ENCODE results near the gene ZNF318. TPM values are rescaled to one million over a fixed set of nuclear protein-coding genes. Genes with fewer than 3 reads are reported as not detected.

The ZNF318 gene
- total RNA-seq, 1 experiment from 2014 or later, result 11.0 TPM

- no peak for DNase-seq (ENCODE audit: low spot score)
Measured at GRCh38 chr6:43299338-43300293, 69.8 kb downstream of the ZNF318 start.

GRCh38 chr6:43298565-43299337, 70.7 kb downstream of the ZNF318 start:
- no peak for DNase-seq (ENCODE audit: low spot score)

DNA sequence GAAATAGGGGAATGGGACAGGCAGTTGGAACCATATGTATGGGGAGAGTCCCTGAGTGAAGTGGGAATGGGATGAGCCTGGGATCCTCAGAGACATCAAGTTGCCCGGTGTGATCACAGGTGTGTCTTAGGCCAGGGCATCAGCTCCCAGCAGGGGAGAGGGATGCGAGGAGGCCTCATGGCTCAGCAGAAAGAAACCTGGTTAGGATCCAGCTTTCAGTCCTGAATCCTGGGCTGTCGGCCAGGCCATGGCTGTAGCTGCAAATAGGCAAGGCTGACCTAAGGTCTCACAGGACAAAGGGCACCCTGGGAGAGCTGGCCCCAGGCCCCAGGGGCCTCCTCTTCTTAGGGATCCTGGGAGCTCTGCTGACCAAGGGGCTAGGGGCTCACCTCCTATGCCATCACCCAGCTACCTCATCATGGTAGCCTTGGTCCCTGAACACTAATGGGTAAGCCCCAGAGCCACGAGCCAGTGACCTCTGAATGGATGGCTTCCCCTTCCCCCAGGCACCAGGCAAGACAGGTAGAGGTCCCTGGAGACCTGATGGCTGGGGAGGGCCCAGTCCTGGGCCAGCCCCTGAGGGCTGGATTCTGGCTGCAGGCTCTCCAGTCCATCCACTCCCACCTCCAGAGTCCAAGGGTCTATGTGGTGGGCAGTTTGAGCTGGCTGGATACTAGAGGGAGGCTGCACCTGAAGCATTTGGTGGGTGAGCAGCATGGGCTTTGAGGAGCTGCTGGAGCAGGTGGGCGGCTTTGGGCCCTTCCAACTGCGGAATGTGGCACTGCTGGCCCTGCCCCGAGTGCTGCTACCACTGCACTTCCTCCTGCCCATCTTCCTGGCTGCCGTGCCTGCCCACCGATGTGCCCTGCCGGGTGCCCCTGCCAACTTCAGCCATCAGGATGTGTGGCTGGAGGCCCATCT, 71.5 kb downstream of the ZNF318 start, which contains the start of gene SLC22A7:
Gene SLC22A7, plus strand, starts transcription at position 617 of the 921 bp plus-strand sequence. Its CDS starts 99 bp downstream, at position 716.
- no peak for DNase-seq (ENCODE audit: low spot score)

GRCh38 chr6:43296780-43297497, 72.5 kb downstream of the ZNF318 start:
- DNase-seq (ENCODE audit: low spot score), result no peak

GRCh38 chr6:43295456-43295855, 74.0 kb downstream of the ZNF318 start:
- DNase-seq (ENCODE audit: low spot score), result no peak

GRCh38 chr6:43294536-43294935, 74.9 kb downstream of the ZNF318 start:
- DNase-seq (ENCODE audit: low spot score), result no peak

DNA sequence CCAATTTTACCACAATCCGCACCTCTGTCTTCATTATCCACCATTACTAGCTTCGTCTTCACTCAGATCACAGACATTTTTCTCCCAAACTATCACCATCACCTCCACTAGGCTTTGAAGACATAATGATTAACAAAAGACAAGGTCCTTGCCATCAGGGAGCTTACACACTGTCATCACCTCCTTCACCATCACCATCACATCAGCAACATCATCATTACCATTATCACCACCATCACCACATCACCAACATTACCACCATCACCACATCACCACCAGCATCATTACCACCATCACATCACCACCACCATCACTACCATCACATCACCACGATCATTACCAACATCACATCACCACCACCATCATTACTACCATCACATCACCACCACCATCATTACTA, 75.7 kb downstream of the ZNF318 start:
- DNase-seq (ENCODE audit: low spot score), result no peak

- no peak for DNase-seq (ENCODE audit: low spot score)
Measured at GRCh38 chr6:43292763-43293318, 76.6 kb downstream of the ZNF318 start.

GRCh38 chr6:43292341-43292740, 77.1 kb downstream of the ZNF318 start:
- DNase-seq (ENCODE audit: low spot score), result no peak

- no peak for DNase-seq (ENCODE audit: low spot score)
Measured at GRCh38 chr6:43291708-43292107, 77.7 kb downstream of the ZNF318 start.

DNA sequence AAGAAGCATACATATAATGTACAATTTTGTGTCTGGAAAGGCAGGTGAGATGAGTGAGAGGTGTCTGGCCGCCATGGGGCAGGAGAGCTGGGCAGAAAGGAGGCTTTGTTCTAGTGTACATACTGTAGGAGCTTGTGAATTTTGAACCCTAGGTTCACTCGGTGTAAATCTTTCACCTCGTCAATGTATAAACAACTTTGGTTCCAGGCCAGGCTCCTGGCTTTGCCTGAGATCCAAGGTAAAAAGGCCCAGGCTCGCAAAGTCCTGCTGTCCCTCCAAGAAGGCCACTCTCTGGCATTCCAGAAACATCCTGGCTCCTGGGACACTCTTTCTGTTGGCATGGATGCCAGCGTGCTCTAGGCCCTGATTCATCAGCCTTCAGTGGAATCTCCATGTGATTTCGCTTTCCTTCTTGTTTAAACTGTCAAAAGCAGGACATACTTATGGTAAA, 78.5 kb downstream of the ZNF318 start:
- DNase-seq (ENCODE audit: low spot score), result no peak

DNA sequence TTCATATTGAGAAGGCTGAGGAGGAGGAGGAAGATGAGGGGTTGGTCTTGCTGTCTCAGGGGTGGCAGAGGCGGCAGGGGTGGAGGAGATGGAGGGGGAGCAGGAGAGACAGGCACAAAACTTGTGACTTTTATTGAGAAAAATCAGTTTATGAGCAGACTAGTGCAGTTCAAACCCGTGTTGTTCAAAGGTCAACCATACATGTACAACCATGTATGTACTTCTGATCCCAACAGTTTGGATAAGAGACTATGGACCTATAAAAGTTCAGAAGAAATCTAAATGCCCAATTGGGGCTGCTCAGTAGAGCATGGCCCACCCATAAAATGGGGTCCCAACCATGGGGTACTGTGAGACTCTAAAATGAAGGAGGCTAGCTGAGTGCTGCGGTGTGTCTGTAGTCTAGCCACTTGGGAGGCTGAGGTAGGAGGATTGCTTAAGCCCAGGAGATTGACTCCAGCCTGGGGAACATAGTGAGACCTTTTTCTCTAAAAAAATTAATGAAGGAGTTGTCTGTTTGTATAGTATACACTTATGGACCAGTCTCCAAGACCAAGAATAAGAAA, 79.0 kb downstream of the ZNF318 start:
- DNase-seq (ENCODE audit: low spot score), result no peak

DNA sequence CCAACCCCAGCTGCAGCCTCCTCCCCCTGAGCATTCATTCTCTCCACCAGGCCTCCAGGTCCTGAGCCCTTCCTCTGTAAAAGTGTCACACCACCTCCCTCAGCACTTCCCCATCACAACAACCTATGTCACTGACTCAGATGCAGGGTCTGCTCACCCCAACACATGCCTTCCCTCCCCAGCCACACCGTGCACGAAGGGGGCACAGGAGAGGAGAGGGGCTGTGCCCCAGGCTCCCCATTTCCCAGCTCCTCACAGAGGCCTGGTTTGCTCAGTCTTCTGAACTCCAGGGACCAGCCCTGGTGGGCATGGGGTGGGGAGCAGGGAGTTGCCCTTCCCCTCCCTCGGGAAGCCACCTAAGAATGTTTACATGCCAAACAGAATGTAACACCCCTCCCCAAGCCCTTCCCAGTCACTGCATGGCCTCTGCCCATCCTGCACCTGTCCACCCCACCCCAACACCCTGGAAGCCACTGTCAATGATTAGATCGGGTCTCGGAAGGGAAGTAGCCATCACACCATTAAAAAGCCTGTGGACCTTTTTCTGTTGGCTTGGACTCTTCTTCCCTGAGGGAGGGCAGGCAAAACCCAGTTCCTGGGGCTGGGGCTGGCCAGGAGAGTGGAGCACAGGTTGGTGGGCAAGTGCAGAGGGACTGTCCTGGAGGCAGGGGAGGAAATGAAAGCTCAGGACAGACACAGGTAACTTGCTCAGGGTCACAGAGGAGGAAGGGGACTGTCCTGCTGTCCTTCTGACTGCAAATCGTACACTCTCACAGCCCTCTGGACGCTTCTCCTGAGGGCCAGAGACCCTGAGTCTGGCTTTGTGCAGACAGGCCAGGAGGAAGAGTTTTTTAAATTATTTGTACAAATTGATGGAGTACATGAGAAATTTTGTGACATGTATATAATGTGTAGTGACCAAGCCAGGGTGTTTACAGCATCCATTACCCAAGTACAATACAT, 81.4 kb downstream of the ZNF318 start:
- no peak for DNase-seq (ENCODE audit: low spot score)

- DNase-seq (ENCODE audit: low spot score), result no peak
Measured at GRCh38 chr6:43286980-43287716, 82.3 kb downstream of the ZNF318 start.

DNA sequence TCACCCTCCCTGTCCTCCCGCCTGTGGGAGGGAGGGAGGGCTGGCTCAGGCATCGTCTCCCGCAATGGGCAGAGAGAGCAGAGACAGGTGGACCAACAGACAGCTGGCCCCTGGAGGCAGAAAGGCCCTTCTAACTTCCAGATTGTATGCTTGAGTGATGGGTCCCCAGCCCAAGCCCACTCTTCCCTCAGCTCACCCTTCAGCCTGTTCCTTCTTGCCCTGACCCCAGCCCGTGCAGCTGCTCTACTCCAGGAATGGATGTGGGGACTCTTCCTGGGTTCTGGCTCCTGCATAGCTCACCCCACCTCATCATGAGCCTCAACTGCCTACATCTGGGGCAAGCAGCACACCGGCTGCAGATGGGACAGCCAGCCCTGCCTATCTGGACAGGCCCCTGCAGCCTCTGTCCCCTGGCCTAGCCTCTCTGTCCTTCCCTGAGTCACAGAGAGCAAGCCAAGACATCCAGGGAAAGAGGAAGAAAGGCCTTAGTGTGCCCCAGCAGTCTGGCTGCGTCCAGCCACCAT, 82.9 kb downstream of the ZNF318 start:
- no peak for DNase-seq (ENCODE audit: low spot score)

Data from A172 (cell line).